Karpas-422 (cell line): ENCODE measurements around the gene OGFOD3. TPM values are rescaled to one million over a fixed set of nuclear protein-coding genes. Genes with fewer than 3 reads are reported as not detected.

Source experiments
- DNase-seq: peaks from one replicate; pipeline ENCODE4 v3.0.0-alpha.2; 2015
- H2AFZ ChIP-seq: fragments of 200-600 bp; sonication (generic); 2 replicates; pipeline ENCODE4 v1.6.1; 2014; ENCODE audit warnings: antibody characterized with exemption, low read length, mixed read lengths
- H3K27ac ChIP-seq: fragments of 200-600 bp; sonication (generic); 2 replicates; pipeline ENCODE4 v1.5.1; 2014; ENCODE audit warnings: mild to moderate bottlenecking, low read length, moderate library complexity
- H3K27me3 ChIP-seq: fragments of 200-600 bp; sonication (generic); 2 replicates; pipeline ENCODE4 v1.6.1; 2014; ENCODE audit warnings: low read length, mixed read lengths
- H3K36me3 ChIP-seq: fragments of 200-600 bp; sonication (generic); 2 replicates; pipeline ENCODE4 v1.6.1; 2014; ENCODE audit warnings: low read length, mixed read lengths; ENCODE audit not compliant: insufficient read depth
- H3K4me1 ChIP-seq: fragments of 200-600 bp; sonication (generic); 2 replicates; pipeline ENCODE4 v1.6.1; 2014; ENCODE audit warnings: mild to moderate bottlenecking, low read length, mixed read lengths
- H3K4me2 ChIP-seq: fragments of 200-600 bp; sonication (generic); 2 replicates; pipeline ENCODE4 v1.6.1; 2014; ENCODE audit warnings: low read length, low read depth, mild to moderate bottlenecking; ENCODE audit not compliant: poor library complexity, severe bottlenecking
- H3K4me3 ChIP-seq: fragments of 200-600 bp; sonication (generic); 2 replicates; pipeline ENCODE4 v1.5.1; 2014; ENCODE audit warnings: mild to moderate bottlenecking, antibody characterized with exemption, low read length, mixed read lengths
- H3K79me2 ChIP-seq: fragments of 200-600 bp; sonication (generic); 2 replicates; pipeline ENCODE4 v1.6.1; 2014; ENCODE audit warnings: mild to moderate bottlenecking, low read length, mixed read lengths
- H3K9ac ChIP-seq: fragments of 200-600 bp; sonication (generic); 2 replicates; pipeline ENCODE4 v1.6.0; 2014; ENCODE audit warnings: low read length
- H3K9me2 ChIP-seq: fragments of 200-600 bp; sonication (generic), shearing (Covaris generic); replicated peaks from 2 replicates; pipeline ENCODE4 v1.6.0; 2014; ENCODE audit warnings: mild to moderate bottlenecking, low read length, moderate library complexity; ENCODE audit not compliant: insufficient read depth
- H3K9me3 ChIP-seq: fragments of 300-700, 200-600 bp; sonication (generic); 2 replicates; pipeline ENCODE4 v1.6.1; 2014; ENCODE audit warnings: low read length, mixed read lengths
- H4K20me1 ChIP-seq: fragments of 200-600 bp; sonication (generic); 2 replicates; pipeline ENCODE4 v1.6.1; 2014; ENCODE audit warnings: mild to moderate bottlenecking, antibody characterized with exemption, low read length, low read depth; ENCODE audit not compliant: insufficient read depth
- total RNA-seq: library from RNA; depleted of rRNA; stranded (reverse); fragments of >200 nt; shearing (Covaris generic); gene quantifications from 2 replicates; pipeline ENCODE4 v1.2.3, GENCODE V29; 2014; ENCODE audit warnings: low replicate concordance

OGFOD3 gene
- total RNA-seq, 1 experiment from 2014 or later = 14.8 TPM

- Histone ChIP-seq H3K79me2 (no peaks in the 10 kb centered on the region), H3K27ac (no peak overlapping the region), H3K9me3 (no peaks in the 10 kb centered on the region), H3K27me3 (no peaks in the 10 kb centered on the region), H3K9ac (no peak overlapping the region), H4K20me1 (no peaks in the 10 kb centered on the region), H2AFZ (no peak overlapping the region), H3K4me1 (no peaks in the 10 kb centered on the region), H3K36me3 (no peaks in the 10 kb centered on the region), H3K9me2 (no peaks in the 10 kb centered on the region), H3K4me2 (no peak overlapping the region), H3K4me3 (no peak overlapping the region)
- DNase-seq = no peak
These were observed 71.8 kb downstream of the OGFOD3 start for GRCh38 chr17:82346342-82347300.

GRCh38 chr17:82345151-82345976 lies 73.0 kb downstream of the OGFOD3 start:
- H3K27ac ChIP-seq = no peak overlapping the region
- no peaks in the 10 kb centered on the region for H3K36me3 ChIP-seq
- no peak for DNase-seq
- no peak overlapping the region for H2AFZ ChIP-seq
- H3K79me2 ChIP-seq = no peaks in the 10 kb centered on the region
- H4K20me1 ChIP-seq = no peaks in the 10 kb centered on the region
- no peaks in the 10 kb centered on the region for H3K27me3 ChIP-seq
- no peaks in the 10 kb centered on the region for H3K9me2 ChIP-seq
- H3K4me1 ChIP-seq = no peaks in the 10 kb centered on the region
- no peak overlapping the region for H3K4me2 ChIP-seq
- no peaks in the 10 kb centered on the region for H3K9me3 ChIP-seq
- H3K9ac ChIP-seq = no peak overlapping the region
- no peak overlapping the region for H3K4me3 ChIP-seq

- Histone ChIP-seq H3K36me3 (no peaks in the 10 kb centered on the region), H2AFZ (no peak overlapping the region), H3K79me2 (no peaks in the 10 kb centered on the region), H4K20me1 (no peaks in the 10 kb centered on the region), H3K4me1 (no peaks in the 10 kb centered on the region), H3K9me2 (no peaks in the 10 kb centered on the region), H3K9me3 (no peaks in the 10 kb centered on the region), H3K4me2 (no peak overlapping the region), H3K9ac (no peak overlapping the region), H3K4me3 (no peak overlapping the region), H3K27ac (no peak overlapping the region), H3K27me3 (no peaks in the 10 kb centered on the region)
- DNase-seq = no peak
These were observed 74.0 kb downstream of the OGFOD3 start for GRCh38 chr17:82344175-82344907.

GRCh38 chr17:82343560-82343959 lies 74.8 kb downstream of the OGFOD3 start:
- Histone ChIP-seq H3K4me3 (no peak overlapping the region), H3K9me2 (no peaks in the 10 kb centered on the region), H3K27ac (no peak overlapping the region), H3K36me3 (no peaks in the 10 kb centered on the region), H3K4me1 (no peaks in the 10 kb centered on the region), H2AFZ (no peak overlapping the region), H3K79me2 (no peaks in the 10 kb centered on the region), H3K9me3 (no peaks in the 10 kb centered on the region), H3K4me2 (no peak overlapping the region), H3K9ac (no peak overlapping the region), H3K27me3 (no peaks in the 10 kb centered on the region), H4K20me1 (no peaks in the 10 kb centered on the region)
- DNase-seq = no peak

- Histone ChIP-seq H2AFZ (no peak overlapping the region), H3K36me3 (no peaks in the 10 kb centered on the region), H3K4me3 (no peak overlapping the region), H3K9ac (no peak overlapping the region), H3K9me3 (no peaks in the 10 kb centered on the region), H3K27me3 (no peaks in the 10 kb centered on the region), H4K20me1 (no peaks in the 10 kb centered on the region), H3K4me2 (no peak overlapping the region), H3K79me2 (no peaks in the 10 kb centered on the region), H3K27ac (no peak overlapping the region), H3K9me2 (no peaks in the 10 kb centered on the region), H3K4me1 (no peaks in the 10 kb centered on the region)
- no peak for DNase-seq
These were observed 75.9 kb downstream of the OGFOD3 start for GRCh38 chr17:82342361-82343079.

GRCh38 chr17:82339634-82340580 lies 78.5 kb downstream of the OGFOD3 start:
- H4K20me1 ChIP-seq = no peaks in the 10 kb centered on the region
- H3K79me2 ChIP-seq = no peaks in the 10 kb centered on the region
- H3K4me1 ChIP-seq = peaks cover 5% of the 10 kb centered on the region; the same call in 1 of the 2 replicates
- no peak overlapping the region for H3K4me3 ChIP-seq
- no peaks in the 10 kb centered on the region for H3K36me3 ChIP-seq
- no peaks in the 10 kb centered on the region for H3K27me3 ChIP-seq
- no peak overlapping the region for H3K9ac ChIP-seq
- H3K9me3 ChIP-seq = no peaks in the 10 kb centered on the region
- no peak for DNase-seq
- no peak overlapping the region for H2AFZ ChIP-seq
- no peak overlapping the region for H3K4me2 ChIP-seq
- H3K9me2 ChIP-seq = no peaks in the 10 kb centered on the region
- no peak overlapping the region for H3K27ac ChIP-seq
